ENCODE data around the gene LRCH1.

Gene LRCH1

DNA sequence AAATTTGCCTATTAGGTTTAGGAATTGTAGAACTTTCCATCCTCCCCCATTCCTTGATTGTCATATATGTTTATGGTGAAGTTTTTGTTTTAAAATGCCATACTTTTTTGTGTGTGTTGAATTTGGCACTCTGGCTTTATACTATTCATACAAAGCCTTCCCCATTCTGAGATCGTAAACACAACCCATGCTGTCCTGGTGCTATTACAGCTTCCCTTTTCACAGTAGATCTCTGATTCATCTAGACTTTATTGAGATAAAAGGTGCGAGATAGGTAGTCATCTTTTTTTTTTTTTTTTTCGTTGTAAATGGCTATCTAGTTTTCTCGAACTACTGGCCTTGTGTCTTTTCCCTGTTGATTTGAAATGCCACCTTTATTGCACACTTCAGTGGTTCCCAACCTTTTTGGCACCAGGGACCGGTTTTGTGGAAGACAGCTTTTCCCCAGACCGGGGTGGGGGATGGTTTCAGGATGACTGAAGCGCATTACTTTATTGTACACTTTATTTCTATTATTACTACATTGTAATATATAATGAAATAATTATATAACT lies 94.6 kb downstream of the LRCH1 start:
- intact Hi-C loops (cut with DNase I), result no loop called here
- no peak for DNase-seq

DNA sequence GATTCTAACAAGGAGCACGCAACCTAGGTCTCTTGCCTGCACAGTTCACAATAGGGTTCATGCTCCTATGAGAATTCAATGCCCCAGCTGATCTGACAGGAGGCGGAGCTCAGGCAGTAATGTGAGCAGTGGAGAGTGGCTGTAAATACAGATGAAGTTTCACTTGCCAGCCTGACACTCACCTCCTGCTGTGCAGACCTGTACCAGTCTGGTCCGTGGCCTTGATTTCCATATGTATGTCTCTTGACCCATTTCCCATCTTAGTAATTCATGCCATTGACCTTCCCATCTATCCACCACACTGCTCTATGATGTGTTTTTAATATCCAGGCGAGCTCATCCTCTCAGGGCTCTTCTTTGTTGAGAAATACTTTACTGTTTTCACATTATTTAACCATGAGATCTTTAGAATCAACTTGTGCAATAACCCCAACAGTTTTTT lies 95.2 kb downstream of the LRCH1 start:
- intact Hi-C loops (cut with DNase I), result no loop called here

DNA sequence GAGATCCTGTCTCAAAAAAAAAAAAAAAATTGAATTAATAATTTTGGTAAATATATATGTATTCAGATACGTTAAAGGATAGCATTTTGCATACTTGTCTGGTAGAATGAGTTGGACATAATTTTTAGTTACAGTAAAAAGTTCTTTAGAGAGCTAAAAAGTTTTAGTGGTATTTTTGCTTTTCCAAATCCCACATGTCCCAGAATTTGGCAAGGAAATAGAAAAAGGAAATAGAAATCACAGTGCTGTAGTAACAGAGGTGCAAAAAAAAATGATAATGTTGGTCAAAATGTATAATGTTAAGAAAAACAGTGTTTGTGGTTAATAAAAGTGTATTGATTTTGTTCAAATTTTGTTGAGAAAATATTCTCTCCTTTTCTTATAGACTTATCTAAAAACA lies 96.8 kb downstream of the LRCH1 start:
- no peak for DNase-seq
- intact Hi-C loops (cut with DNase I), result no loop called here

More for the DNA sequence above, 95.2 kb downstream of the LRCH1 start:
- no peak for DNase-seq

DNA sequence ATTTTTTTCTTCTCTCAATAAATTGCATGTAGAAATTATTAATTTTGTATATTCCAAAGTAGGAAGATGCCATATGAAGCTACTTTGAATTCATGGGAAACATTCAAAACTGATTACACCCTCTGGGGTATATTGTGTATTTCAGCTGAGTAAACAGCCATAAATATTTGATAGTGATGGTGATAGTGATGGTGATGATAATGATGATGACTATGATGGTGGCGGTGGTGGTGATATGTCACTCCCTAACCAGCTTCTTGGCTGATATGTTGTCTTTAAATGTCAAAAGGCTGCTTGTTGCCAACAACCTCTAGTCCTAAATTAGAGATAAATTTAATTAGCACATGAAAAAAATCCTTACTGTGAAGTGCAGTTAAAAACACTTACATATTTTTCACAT lies 102.0 kb downstream of the LRCH1 start:
- intact Hi-C loops (cut with DNase I), result no loop called here
- no peak for DNase-seq

DNA sequence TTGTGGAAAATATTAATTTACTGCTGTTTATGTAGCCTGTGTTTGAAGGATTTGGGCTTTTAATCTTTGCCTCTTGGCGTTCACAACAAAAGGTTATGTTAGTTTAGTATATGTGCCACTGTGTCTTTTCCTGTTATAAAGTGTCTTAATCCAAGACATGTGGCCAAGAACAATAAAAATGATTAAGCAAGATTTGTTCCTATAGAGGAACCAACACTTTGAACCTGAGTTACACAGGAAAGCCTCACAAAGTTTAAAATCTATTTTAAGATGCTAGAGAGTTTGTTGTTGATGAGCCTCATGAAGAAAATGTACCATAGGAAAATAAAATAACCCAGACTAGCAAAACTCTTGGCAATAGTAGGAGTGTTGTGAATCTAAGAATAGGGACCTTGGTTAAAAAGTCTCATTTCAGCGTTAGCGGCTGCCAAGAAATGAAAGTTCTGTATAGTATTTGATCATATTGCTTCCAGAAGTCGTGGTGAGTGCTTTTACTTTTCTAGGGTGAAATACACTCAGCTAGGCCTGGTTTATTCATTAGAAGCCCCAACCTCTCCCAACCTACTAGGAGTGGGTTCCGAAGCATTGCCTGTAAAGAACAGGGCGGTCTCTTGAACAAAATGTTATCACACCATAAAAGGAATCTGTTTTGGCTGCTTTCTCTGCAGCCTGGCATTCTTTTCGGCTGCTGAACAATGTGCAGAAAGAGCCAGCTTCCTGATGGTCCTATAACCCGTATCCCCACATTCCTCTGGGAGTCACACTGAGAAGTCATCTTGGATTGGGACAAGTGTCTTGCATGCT lies 102.6 kb downstream of the LRCH1 start:
- intact Hi-C loops (cut with DNase I), result no loop called here
- peak in 1 of 10 donors; percentile 62 for DNase-seq

DNA sequence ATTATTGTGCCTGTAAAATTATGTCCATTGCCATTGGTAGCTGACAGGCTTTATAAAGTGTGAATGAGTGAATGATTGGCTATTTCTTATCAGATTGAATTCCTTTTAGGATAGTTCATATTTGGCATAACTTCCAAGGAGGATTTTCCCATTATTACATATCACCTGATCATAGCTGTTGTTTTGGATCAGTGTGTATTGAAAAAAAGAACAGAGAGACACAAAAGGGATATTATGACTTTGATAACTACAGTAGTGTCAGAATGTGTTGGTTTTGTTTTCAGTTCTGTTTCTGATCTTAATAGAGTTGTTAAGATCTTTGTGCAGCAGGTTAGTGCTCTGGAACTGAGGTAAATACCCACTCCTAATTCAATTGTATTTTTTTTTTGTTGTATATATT lies 103.8 kb downstream of the LRCH1 start:
- DNase-seq, result no peak
- intact Hi-C loops (cut with DNase I), result no loop called here

DNA sequence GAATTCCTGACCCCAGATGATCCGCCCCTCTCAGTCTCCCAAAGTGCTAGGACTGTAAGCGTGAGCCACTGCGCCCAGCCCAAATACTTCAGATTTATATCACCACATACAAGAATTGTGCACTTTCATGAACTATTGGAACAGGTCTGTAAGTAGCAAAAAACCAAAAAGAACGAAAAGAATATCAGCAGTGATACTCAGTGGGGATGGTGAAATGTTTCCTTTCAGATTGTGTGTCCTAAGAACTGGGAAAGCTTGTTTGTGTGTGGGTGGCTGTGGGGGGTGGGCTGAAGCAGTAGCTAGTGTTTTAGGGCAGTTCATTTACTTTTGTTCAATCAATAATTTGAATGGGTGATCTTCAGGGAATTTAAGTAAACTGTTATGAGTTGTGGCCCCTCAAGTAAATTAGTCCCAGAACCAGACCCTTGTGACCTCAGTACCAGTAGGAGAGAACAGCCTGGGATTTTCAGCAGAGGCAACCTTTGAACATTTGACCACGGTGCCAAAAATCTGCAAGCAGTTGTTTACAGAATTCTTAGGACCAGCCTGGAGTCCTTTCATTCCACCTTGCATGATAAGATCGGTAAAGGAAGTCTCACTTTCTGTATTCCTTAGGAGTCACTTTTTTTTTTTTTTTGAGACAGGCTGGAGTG lies 106.6 kb downstream of the LRCH1 start:
- intact Hi-C loops (cut with DNase I), result loop anchor here (10.0 kb wide), 1 partner anchor 95 kb away; no protein-coding TSS in a partner anchor
- no peak for DNase-seq

DNA sequence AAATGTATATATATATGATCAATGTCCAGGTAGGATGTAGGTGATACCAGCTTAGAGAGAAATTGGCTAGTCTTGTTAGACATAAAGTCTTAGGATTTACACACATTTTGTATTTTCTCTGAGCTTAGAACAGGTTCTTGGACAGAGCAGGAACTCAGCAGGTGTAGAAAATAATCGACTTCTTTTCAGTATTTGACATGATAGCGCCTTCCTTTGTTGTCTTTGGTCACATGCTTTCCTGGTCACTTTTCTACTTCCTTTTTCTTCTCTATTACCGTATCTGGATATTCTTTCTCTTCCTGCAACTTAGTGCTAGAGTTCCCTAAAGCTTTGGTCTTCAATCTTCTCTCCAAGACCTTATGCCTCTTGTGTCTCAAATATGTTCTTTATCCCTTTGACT lies 107.4 kb downstream of the LRCH1 start:
- intact Hi-C loops (cut with DNase I), result loop anchor here (10.0 kb wide), 1 partner anchor 96 kb away; no protein-coding TSS in a partner anchor
- no peak for DNase-seq

DNA sequence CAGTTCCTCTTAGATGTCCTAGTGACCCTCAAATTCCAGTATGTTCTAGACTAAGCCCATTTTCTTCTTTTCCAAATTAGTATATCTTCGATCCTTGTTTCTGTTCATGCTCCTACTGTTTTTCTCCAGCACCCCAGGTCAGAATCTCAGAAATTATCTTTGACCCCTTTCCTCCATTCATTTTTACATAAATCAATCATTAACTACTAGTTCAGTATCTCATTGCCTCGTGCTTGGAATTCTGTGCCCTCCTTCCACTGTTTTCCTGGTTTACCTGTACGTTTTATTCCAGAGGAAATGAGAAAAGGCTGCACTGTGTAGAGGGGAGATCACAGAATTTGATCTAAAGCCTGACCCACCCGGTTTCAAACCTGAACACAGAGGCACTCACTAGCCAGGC lies 107.9 kb downstream of the LRCH1 start:
- DNase-seq, result no peak
- intact Hi-C loops (cut with DNase I), result loop anchor here (10.0 kb wide), 1 partner anchor 96 kb away; no protein-coding TSS in a partner anchor

DNA sequence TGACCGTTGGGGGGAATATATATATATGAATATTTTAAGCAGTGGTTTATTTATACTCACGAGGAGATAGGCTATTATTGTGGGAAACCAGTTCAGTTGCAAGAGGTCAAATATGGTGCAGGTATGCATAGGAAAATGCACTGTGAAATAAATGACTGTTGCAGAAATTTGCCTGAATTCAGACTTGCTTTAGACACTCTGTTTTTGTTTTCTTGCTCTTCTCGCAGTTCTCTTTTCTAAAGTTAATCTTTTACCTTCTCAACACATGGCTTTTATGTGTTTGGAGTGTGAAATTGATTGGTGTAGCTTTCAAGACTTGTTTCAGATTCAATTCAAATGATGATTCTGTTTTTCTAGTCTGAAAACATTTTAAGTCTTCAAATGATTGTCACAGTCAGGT lies 109.7 kb downstream of the LRCH1 start:
- intact Hi-C loops (cut with DNase I), result loop anchor here (10.0 kb wide), 1 partner anchor 98 kb away; no protein-coding TSS in a partner anchor
- DNase-seq, result no peak

DNA sequence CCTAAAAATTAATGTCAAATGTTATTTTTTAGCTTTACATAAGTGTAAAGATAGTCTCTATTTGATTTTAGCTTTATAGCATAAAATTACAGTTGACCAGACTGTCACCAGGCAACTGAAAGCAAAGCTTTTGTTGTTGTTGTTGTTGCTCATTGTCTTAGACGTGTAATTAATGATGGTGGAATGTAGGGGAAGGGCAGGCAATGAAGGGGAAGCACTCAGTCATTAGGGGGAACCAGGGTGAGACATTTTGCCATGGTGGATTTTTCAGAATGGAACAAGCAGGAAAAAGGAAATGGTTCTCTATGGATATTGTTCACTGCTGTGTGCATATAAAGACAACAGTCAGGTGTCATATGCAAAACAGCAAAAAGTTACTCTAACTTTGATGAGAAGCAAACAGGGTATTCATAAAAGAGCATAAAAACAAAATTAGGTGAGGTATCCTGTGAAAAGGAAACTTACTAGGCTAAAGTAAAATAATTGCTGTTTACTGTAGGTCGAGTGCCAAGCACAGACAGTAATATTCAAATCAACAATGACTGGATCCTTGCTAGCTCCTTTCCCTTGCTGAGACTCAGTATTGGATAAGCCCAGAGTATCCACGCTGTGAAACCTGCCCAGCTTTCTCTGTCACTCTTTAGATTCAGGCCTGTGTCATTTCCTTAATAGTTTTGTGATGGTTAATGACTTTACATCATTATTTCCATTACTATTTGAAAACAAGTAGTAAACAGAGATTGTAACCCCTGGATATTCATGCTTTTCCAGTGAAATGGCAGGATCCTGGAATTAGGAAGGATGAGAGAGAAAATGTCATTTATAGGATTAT lies 110.5 kb downstream of the LRCH1 start:
- intact Hi-C loops (cut with DNase I), result loop anchor here (10.0 kb wide), 1 partner anchor 99 kb away; no protein-coding TSS in a partner anchor
- no peak for DNase-seq

DNA sequence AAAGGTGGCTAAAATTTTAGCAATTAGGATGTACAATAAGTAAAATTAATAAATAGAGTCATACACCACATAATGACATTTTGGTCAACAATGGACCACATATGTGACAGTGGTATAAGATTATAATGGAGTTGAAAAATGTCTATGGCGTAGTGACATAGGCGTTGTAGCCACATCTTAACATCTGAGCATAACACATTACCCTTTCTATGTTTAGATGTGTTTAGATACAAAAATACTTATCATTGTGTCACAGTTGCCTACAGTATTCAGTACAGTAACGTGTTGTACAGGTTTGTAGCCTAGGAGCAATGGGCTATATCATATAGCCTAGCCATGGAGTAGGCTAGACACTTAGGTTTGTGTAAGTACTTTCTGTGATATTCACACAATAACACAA lies 111.2 kb downstream of the LRCH1 start:
- intact Hi-C loops (cut with DNase I), result loop anchor here (10.0 kb wide), 1 partner anchor 99 kb away; no protein-coding TSS in a partner anchor
- no peak for DNase-seq

DNA sequence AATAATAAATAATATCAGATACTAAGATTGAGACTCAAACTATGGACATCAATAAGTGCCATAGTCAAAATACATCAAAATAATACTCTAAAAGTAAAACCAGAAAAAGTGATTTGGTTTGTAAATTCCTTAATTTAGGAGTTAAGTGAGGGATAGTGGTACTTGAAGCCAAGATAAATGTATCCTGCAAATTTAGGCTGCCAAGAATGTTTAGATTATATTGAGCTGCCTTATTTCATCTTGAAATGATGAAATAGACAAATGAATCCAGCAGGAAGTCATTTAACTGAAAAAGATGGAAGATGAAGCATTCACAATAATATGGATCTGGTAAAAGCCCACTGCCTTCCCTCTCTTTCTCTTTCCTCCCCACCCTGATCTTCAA lies 112.3 kb downstream of the LRCH1 start:
- intact Hi-C loops (cut with DNase I), result loop anchor here (10.0 kb wide), 1 partner anchor 100 kb away; no protein-coding TSS in a partner anchor
- DNase-seq, result no peak

DNA sequence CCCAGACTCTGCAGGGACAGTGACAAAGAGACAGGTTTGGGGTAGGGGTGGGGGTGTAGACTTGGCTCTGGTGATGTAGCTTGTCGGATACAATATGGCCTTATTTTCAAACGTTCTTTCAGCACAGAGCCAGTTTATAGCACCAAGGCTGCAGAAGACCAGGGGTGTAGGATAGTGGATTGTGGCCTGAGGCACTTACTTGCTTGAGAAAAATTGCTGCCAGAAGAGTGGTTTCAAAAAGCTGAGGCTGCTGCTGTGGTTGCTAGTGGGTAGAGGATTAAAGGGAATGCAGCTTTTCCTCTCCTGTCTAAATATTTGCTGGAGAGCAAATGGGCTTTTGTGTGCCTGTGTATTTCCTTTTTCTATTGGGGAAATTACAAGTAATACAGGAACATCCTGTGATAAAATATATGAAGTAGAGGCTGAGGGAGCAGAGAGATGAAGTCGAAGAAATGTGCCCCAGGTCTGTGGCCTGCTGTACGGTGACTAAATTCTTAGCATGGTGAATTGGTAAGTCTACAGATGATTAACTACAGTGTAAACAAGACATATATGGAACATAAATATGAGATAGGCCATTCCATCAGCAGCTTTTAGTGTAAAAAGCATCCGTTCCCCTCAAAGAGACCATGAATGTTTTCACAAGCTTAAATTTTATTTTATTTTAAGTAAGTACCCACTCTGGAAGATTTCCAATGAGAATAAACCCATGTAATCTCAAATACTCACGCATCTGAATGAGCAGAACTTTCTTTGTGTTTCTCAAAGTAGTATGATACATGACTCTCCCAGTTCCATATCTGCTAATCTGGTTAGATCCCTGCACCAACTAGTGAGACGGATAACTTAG lies 112.9 kb downstream of the LRCH1 start:
- DNase-seq, result no peak
- intact Hi-C loops (cut with DNase I), result loop anchor here (10.0 kb wide), 1 partner anchor 101 kb away; no protein-coding TSS in a partner anchor

DNA sequence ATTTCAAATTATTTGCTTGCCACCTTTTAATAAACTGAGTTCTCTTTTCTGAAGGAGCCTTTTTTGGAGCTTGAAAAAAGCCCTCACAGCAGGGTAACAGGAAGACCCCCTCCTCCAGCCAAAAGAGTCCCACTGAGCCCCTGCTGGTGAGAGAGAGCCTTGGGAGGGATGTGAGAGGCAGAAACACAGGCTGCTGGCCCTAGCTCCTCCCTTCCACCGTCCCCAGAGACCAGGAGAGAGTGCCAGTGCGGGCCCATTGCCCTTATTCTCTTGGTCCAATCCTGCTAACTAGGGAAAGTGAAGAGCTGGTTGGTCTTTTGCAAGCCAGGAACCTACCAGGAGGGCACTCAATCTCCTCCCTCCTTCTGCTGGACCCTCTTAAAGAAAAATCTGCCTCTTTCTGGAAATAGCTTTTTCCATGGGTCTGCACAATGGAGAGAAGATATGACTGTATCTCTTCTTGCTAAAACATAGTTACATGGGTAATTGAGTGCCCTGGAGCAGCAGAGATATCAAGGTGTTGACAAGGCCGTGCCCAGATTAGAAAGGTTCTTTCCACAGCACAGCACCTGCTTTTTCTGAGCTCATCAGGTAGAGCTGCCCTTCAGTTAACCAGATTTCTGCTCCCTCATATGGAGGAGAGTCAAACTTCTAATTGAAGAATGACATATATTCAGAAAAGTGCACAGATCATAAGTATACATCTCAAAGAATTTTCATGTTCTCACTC lies 113.9 kb downstream of the LRCH1 start:
- intact Hi-C loops (cut with DNase I), result loop anchor here (10.0 kb wide), 1 partner anchor 102 kb away; no protein-coding TSS in a partner anchor
- no peak for DNase-seq

DNA sequence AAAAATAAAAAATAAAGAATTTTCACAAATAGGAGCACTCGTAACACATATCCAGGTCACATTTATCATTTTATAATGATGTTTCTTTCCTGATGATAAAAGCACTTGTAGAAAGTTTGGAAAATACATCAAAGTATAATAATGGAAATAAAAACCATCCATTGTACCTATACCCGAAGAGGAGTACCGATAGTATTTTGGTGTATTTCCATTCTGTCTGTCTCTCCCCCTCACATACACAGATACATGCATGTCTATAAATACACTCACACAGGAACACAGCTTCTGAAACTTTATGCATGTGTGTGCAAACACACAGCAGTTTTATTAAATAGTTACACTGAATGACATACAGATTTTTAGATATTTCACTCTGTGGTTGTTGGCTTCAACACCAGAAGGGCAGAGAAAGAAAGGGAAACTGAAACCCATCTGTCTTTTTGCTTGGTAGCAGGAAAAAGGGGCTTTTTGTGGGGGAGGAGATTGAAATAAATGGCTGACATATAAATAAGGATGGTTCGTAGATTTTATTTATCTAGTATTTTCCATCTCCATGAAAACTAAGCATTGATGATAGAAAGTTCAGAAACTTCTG lies 114.8 kb downstream of the LRCH1 start:
- intact Hi-C loops (cut with DNase I), result loop anchor here (10.0 kb wide), 1 partner anchor 103 kb away; no protein-coding TSS in a partner anchor
- DNase-seq, result no peak

DNA sequence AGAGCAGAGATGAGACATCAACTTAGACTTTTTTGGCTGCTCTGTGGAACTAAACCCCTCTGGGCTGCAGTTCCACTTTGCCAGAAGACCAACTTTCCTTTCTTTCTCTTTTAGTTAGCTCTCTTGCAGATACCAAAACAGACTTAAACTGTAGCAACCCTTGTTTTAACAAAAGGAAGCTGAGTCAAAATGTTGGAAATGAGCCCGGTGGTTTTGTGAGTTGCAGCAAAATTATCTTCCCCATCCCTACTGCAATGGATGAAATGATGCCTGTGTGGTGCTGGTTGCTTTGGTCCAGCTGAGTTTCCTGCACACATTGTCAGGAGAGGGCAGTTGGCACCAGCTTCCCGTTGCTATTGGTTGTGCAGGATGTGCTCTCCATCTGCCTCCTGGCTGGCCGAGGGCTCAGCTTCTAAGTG lies 115.3 kb downstream of the LRCH1 start:
- intact Hi-C loops (cut with DNase I), result loop anchor here (10.0 kb wide), 1 partner anchor 104 kb away; no protein-coding TSS in a partner anchor
- DNase-seq, result peak in 5 of 10 donors; percentile 13 to 83 (median 20)

DNA sequence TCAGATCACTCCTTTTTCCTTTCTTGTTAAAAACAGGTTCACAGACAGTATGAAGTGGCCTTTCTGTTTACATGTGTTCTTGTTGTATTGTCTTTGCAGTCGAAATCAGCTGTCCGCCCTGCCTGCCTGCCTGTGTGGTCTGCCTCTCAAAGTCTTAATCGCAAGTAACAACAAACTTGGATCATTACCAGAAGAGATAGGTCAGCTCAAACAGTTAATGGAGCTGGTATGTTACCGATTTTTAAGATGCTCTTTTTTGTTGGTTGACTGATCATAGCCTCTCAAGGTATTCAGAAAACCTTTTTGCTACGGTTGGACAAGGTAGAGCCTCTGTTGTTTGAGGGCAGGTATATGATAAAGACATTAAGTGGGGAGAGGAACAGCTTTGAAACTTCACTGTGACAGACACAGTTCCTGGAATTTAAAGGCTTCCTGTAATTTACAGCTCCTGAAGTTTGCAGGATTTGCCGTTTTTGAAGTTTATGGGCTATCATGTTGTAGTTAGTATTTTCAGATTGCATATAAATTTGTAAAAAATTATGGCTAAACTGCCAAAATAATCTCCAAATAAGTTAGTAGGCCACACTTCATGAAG lies 116.1 kb downstream of the LRCH1 start:
- intact Hi-C loops (cut with DNase I), result loop anchor here (10.0 kb wide), 1 partner anchor 104 kb away; no protein-coding TSS in a partner anchor
- no peak for DNase-seq
